GM21360 (cell line): ENCODE data around the gene OR52L1.
"Not testable (repeated sequence)": the region's sequence is repeated elsewhere in the genome, so short reads cannot be mapped to it uniquely, and the experiment has no call there.

Experiments
- ATAC-seq: cut with Tn5 transposase; IDR thresholded peaks from one replicate; pipeline ENCODE4 v1.9.1; 2021; ENCODE audit warnings: mild to moderate bottlenecking, moderate library complexity; ENCODE audit not compliant: unreplicated experiment

The OR52L1 gene

GRCh38 chr11:5986885-5987284 lies at the start of gene OR52L1:
OR52L1 (minus strand) TSS chr11:5986985; CDS start chr11:5986930, 55 bp downstream.
- no peak for ATAC-seq

GRCh38 chr11:6030708-6031405 lies 44.1 kb upstream of the OR52L1 start, which contains the start of gene OR56A1:
OR56A1 (minus strand) TSS chr11:6030758; CDS start chr11:6027692, 3,066 bp downstream.
- ATAC-seq = no peak

GRCh38 chr11:6027501-6027900 lies 40.7 kb upstream of the OR52L1 start:
- no peak for ATAC-seq

GRCh38 chr11:6025056-6025455 lies 38.3 kb upstream of the OR52L1 start:
- no peak for ATAC-seq

- ATAC-seq = no peak
Measured at GRCh38 chr11:6022956-6023355, 36.2 kb upstream of the OR52L1 start.

GRCh38 chr11:6013042-6013441 lies 26.3 kb upstream of the OR52L1 start:
- ATAC-seq = no peak

GRCh38 chr11:6012035-6012668 lies 25.4 kb upstream of the OR52L1 start:
- ATAC-seq = no peak

GRCh38 chr11:6006846-6007245 lies 20.1 kb upstream of the OR52L1 start, which contains the start of gene OR56A4:
OR56A4 (minus strand) TSS chr11:6006946; CDS start chr11:6002992, 3,954 bp downstream.
- no peak for ATAC-seq

- ATAC-seq = no peak
Measured at GRCh38 chr11:6006395-6006794, 19.6 kb upstream of the OR52L1 start.

GRCh38 chr11:6002202-6002699 lies 15.5 kb upstream of the OR52L1 start:
- ATAC-seq = no peak

- no peak for ATAC-seq
Measured at GRCh38 chr11:5994791-5995190, 8.0 kb upstream of the OR52L1 start.

- ATAC-seq = no peak
Measured at GRCh38 chr11:5992604-5993251, 5.9 kb upstream of the OR52L1 start.

- ATAC-seq = no peak
Measured at GRCh38 chr11:5992150-5992549, 5.4 kb upstream of the OR52L1 start.

- ATAC-seq = no peak
Measured at GRCh38 chr11:5989203-5989602, 2.4 kb upstream of the OR52L1 start.

- ATAC-seq = no peak
Measured at GRCh38 chr11:5983443-5983842, 3.3 kb downstream of the OR52L1 start.

- ATAC-seq = no peak
Measured at GRCh38 chr11:5973530-5973929, 13.3 kb downstream of the OR52L1 start.

- no peak for ATAC-seq
Measured at GRCh38 chr11:5968394-5968793, 18.4 kb downstream of the OR52L1 start, which contains the start of gene OR56A5. OR56A5 (minus strand) TSS chr11:5968494; CDS start chr11:5968494, 0 bp downstream.

GRCh38 chr11:5967708-5968107 lies 19.1 kb downstream of the OR52L1 start:
- no peak for ATAC-seq

GRCh38 chr11:5966958-5967357 lies 19.8 kb downstream of the OR52L1 start:
- ATAC-seq = no peak

GRCh38 chr11:5960704-5961320 lies 26.0 kb downstream of the OR52L1 start:
- ATAC-seq = not testable (repeated sequence)

GRCh38 chr11:5955586-5955985 lies 31.2 kb downstream of the OR52L1 start:
- no peak for ATAC-seq
